Measurements from ENCODE around the gene ASCC3.

DNA sequence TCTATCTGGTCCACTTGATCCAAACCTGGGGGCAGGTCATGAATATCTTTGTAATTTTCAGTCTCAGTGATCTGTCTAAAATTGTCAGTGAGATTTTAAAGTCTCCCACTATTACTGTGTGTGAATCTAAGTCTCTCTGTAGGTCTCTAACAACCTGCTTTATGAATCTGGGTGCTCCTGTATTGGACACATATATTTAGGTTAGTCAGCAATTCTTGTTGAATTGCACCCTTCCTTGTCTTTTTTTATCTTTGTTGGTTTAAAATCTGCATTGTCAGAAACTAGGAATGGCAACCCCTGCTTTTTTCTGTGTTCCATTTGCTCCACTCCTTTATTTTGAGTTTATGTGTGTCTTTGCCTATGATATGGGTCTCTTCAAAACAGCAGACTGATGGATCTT, 140.7 kb downstream of the ASCC3 start:
- TF ChIP-seq POLR2A (IDR thresholded peaks at IDR 0.05; ENCODE audit: low read length), result no peak
- no peak for TF ChIP-seq GATA1 (IDR thresholded peaks at IDR 0.05; ENCODE audit: low read depth, low read length)

Data from erythroblast (primary cell).